H9 (cell line): ENCODE measurements around the gene MFRP. TPM values are rescaled to one million over a fixed set of nuclear protein-coding genes. Genes with fewer than 3 reads are reported as not detected.

Source experiments
- DNase-seq: peaks from one replicate; pipeline ENCODE4 v3.0.0-alpha.2; 2017
- H2AFZ ChIP-seq: one replicate; pipeline ENCODE4 v1.6.1; 2013; ENCODE audit warnings: mild to moderate bottlenecking, low read length, control low read depth, moderate library complexity
- H2AK5ac ChIP-seq: 2 replicates; pipeline ENCODE4 v1.6.1; 2013; ENCODE audit warnings: low read length, control low read depth, mixed read lengths; ENCODE audit not compliant: insufficient read length
- H2BK120ac ChIP-seq: one replicate; pipeline ENCODE4 v1.6.1; 2013; ENCODE audit warnings: low read depth, mild to moderate bottlenecking, low read length, control low read depth, inconsistent platforms; ENCODE audit not compliant: poor library complexity, severe bottlenecking
- H2BK12ac ChIP-seq: 2 replicates; pipeline ENCODE4 v1.6.1; 2013; ENCODE audit warnings: low read length, control low read depth, mixed read lengths, low read depth; ENCODE audit not compliant: insufficient read length
- H2BK15ac ChIP-seq: 2 replicates; pipeline ENCODE4 v1.6.1; 2013; ENCODE audit warnings: low read depth, low read length, control low read depth
- H2BK20ac ChIP-seq: one replicate; pipeline ENCODE4 v1.6.1; 2013; ENCODE audit warnings: low read depth, mild to moderate bottlenecking, low read length, control low read depth, inconsistent platforms; ENCODE audit not compliant: poor library complexity, severe bottlenecking
- H2BK5ac ChIP-seq: 2 replicates; pipeline ENCODE4 v1.6.1; 2013; ENCODE audit warnings: low read length, control low read depth, mixed read lengths; ENCODE audit not compliant: insufficient read length
- H3K14ac ChIP-seq: 2 replicates; pipeline ENCODE4 v1.6.1; 2013; ENCODE audit warnings: low read length, control low read depth; ENCODE audit not compliant: insufficient read depth
- H3K18ac ChIP-seq: 2 replicates; pipeline ENCODE4 v1.6.1; 2013; ENCODE audit warnings: low read depth, mild to moderate bottlenecking, mixed read lengths, low read length, control low read depth; ENCODE audit not compliant: insufficient read length
- H3K23ac ChIP-seq: 2 replicates; pipeline ENCODE4 v1.6.1; 2013; ENCODE audit warnings: low read length, control low read depth, mixed read lengths, low read depth; ENCODE audit not compliant: insufficient read length
- H3K23me2 ChIP-seq: 2 replicates; pipeline ENCODE4 v1.6.1; 2013; ENCODE audit warnings: low read depth, mild to moderate bottlenecking, mixed read lengths, low read length, control low read depth; ENCODE audit not compliant: insufficient read length, poor library complexity, severe bottlenecking
- H3K27ac ChIP-seq: 2 replicates; pipeline ENCODE4 v1.5.1; 2013; ENCODE audit warnings: low read length, control low read depth, mixed read lengths, low read depth; ENCODE audit not compliant: insufficient read length
- H3K27me3 ChIP-seq: 2 replicates; pipeline ENCODE4 v1.6.1; 2013; ENCODE audit warnings: low read length, control low read depth, inconsistent platforms; ENCODE audit not compliant: insufficient read depth
- H3K4ac ChIP-seq: 2 replicates; pipeline ENCODE4 v1.6.1; 2013; ENCODE audit warnings: low read depth, mild to moderate bottlenecking, control low read depth, inconsistent platforms, low read length, moderate library complexity
- H3K4me1 ChIP-seq: 2 replicates; pipeline ENCODE4 v1.6.1; 2013; ENCODE audit warnings: low read length, control low read depth, inconsistent platforms; ENCODE audit not compliant: insufficient read depth
- H3K4me2 ChIP-seq: 2 replicates; pipeline ENCODE4 v1.6.1; 2013; ENCODE audit warnings: low read length, control low read depth, mixed read lengths; ENCODE audit not compliant: insufficient read length, insufficient read depth
- H3K56ac ChIP-seq: 2 replicates; pipeline ENCODE4 v1.6.1; 2013; ENCODE audit warnings: low read depth, mild to moderate bottlenecking, mixed read lengths, low read length, control low read depth; ENCODE audit not compliant: insufficient read length
- H3K79me1 ChIP-seq: 2 replicates; pipeline ENCODE4 v1.6.1; 2013; ENCODE audit warnings: low read depth, mild to moderate bottlenecking, moderate library complexity, low read length, control low read depth, inconsistent platforms; ENCODE audit not compliant: insufficient read depth, poor library complexity, severe bottlenecking
- H3K79me2 ChIP-seq: 2 replicates; pipeline ENCODE4 v1.6.1; 2013; ENCODE audit warnings: low read length, control low read depth, inconsistent platforms; ENCODE audit not compliant: insufficient read depth
- H3K9ac ChIP-seq: 2 replicates; pipeline ENCODE4 v1.6.1; 2013; ENCODE audit warnings: low read length, control low read depth, mixed read lengths; ENCODE audit not compliant: insufficient read length; ENCODE audit errors: extremely low read depth
- H3K9me3 ChIP-seq: one replicate; pipeline ENCODE4 v1.6.1; 2013; ENCODE audit warnings: low read depth, low read length, inconsistent platforms; ENCODE audit not compliant: control insufficient read depth
- H3T11ph ChIP-seq: one replicate; pipeline ENCODE4 v1.6.1; 2013; ENCODE audit warnings: mild to moderate bottlenecking, low read length, control low read depth, inconsistent platforms
- H4K20me1 ChIP-seq: one replicate; pipeline ENCODE4 v1.6.1; 2013; ENCODE audit not compliant: control insufficient read depth, insufficient read length, insufficient read depth
- H4K5ac ChIP-seq: 2 replicates; pipeline ENCODE4 v1.6.1; 2013; ENCODE audit warnings: low read depth, mild to moderate bottlenecking, mixed read lengths, low read length, control low read depth; ENCODE audit not compliant: insufficient read length
- H4K8ac ChIP-seq: replicated peaks from 2 replicates; pipeline ENCODE4 v1.6.1; 2013; ENCODE audit warnings: low read length, control low read depth, mixed read lengths, low read depth; ENCODE audit not compliant: insufficient read length
- H4K91ac ChIP-seq: 2 replicates; pipeline ENCODE4 v1.6.1; 2013; ENCODE audit warnings: low read depth, mild to moderate bottlenecking, moderate library complexity, mixed read lengths, low read length, control low read depth; ENCODE audit not compliant: insufficient read length
- H3K27ac Mint-ChIP-seq, 3 experiments: 2 replicates in 2 of 3; 3 replicates in 1 of 3; pipeline ENCODE4 v1.8.0; 2020 to 2021; ENCODE audit warnings: mixed read lengths in 3 of 3, mild to moderate bottlenecking in 1 of 3, moderate library complexity in 1 of 3
- H3K27me3 Mint-ChIP-seq: 2 replicates; pipeline ENCODE4 v1.8.0; 2021; ENCODE audit warnings: low read depth, mild to moderate bottlenecking, moderate library complexity, mixed read lengths
- H3K36me3 Mint-ChIP-seq, 3 experiments: 2 replicates in 2 of 3; 3 replicates in 1 of 3; pipeline ENCODE4 v1.8.0; 2020 to 2021; ENCODE audit warnings: low read depth in 3 of 3, mixed read lengths in 3 of 3; ENCODE audit not compliant: insufficient read depth in 1 of 3
- H3K4me1 Mint-ChIP-seq, 2 experiments: 2 replicates each; pipeline ENCODE4 v1.8.0; 2020; ENCODE audit warnings: mixed read lengths in 2 of 2
- H3K4me3 Mint-ChIP-seq, 2 experiments: 2 replicates in 1 of 2; 3 replicates in 1 of 2; pipeline ENCODE4 v1.8.0; 2020 to 2021; ENCODE audit warnings: mild to moderate bottlenecking in 2 of 2, mixed read lengths in 2 of 2, moderate library complexity in 1 of 2
- H3K9me3 Mint-ChIP-seq, 2 experiments: 2 replicates in 1 of 2; 3 replicates in 1 of 2; pipeline ENCODE4 v1.8.0; 2020; ENCODE audit warnings: mild to moderate bottlenecking in 2 of 2, mixed read lengths in 2 of 2, moderate library complexity in 1 of 2
- CTCF ChIP-seq: fragments of 200-600 bp; sonication (generic); conservative IDR thresholded peaks from 3 replicates; pipeline ENCODE4 v1.8.0; 2021; ENCODE audit warnings: antibody characterized with exemption, mild to moderate bottlenecking
- WGBS: extraction: QIAGEN DNeasy Blood & Tissue Kit; methylation state at CpG from one replicate; pipeline ENCODE4 v1.1.7; 2013; ENCODE audit warnings: missing lambda C conversion rate, low lambda C conversion rate, mixed read lengths; ENCODE audit not compliant: insufficient read length; ENCODE audit errors: extremely low coverage; 5-methylcytosine and 5-hydroxymethylcytosine counted together
- total RNA-seq: library from RNA; stranded (reverse); gene quantifications from 2 replicates; pipeline ENCODE4 v1.2.1, GENCODE V29; 2021

MFRP gene
- total RNA-seq, 1 experiment from 2014 or later: not detected

- H2AFZ ChIP-seq: no peak overlapping the region
- H3K27ac ChIP-seq: no peak overlapping the region
- no peak for DNase-seq
Measured at GRCh38 chr11:119377112-119377901, 30.8 kb upstream of the MFRP start.

More at GRCh38 chr11:119377112-119377901, 30.8 kb upstream of the MFRP start:
- TF ChIP-seq CTCF: no peak
- Histone ChIP-seq H4K5ac (no peak overlapping the region), H2BK120ac (no peak overlapping the region), H2BK20ac (no peak overlapping the region), H3K4me1 (peaks cover 3% of the 10 kb centered on the region; the same call in 1 of the 2 replicates), H4K91ac (no peak overlapping the region), H3T11ph (no peak overlapping the region), H3K14ac (no peak overlapping the region), H2AK5ac (no peak overlapping the region), H3K4ac (no peak overlapping the region), H3K9me3 (no peaks in the 10 kb centered on the region), H3K79me1 (no peaks in the 10 kb centered on the region), H3K18ac (peak overlapping the region; percentile 18), H3K79me2 (no peaks in the 10 kb centered on the region), H4K8ac (no peak overlapping the region), H3K56ac (no peak overlapping the region), H3K4me2 (no peak overlapping the region), H3K27me3 (peaks cover 3% of the 10 kb centered on the region; the same call in 1 of the 2 replicates), H2BK5ac (no peak overlapping the region), H3K23me2 (peaks cover 15% of the 10 kb centered on the region), H2BK15ac (no peak overlapping the region), H2BK12ac (no peak overlapping the region), H3K9ac (no peak overlapping the region), H4K20me1 (no peaks in the 10 kb centered on the region), H3K23ac (no peak overlapping the region)
- peaks cover 0 to 3% (median 0%) of the 10 kb centered on the region in 3 experiments; a peak in 1 of 7 replicates for H3K36me3 Mint-ChIP-seq
- no peak overlapping the region for H3K4me3 Mint-ChIP-seq
- no CpG with 5 or more reads among the region's 12 CpGs for WGBS
- H3K9me3 Mint-ChIP-seq: no peaks in the 10 kb centered on the region; a peak in 1 of 5 replicates
- peaks cover 15% of the 10 kb centered on the region for H3K27me3 Mint-ChIP-seq
- peaks cover 60 to 70% of the 10 kb centered on the region in 2 experiments for H3K4me1 Mint-ChIP-seq
- peak overlapping the region in 2 of 3 experiments; percentile 52 to 90; a peak in 3 of 7 replicates for H3K27ac Mint-ChIP-seq
